ENCODE data around the gene KIAA0930. TPM values are rescaled to one million over a fixed set of nuclear protein-coding genes. Genes with fewer than 3 reads are reported as not detected.

KIAA0930 gene
- total RNA-seq, 4 donors from 2014 or later = 18.0 to 51.2 (median 25.1) TPM

GRCh38 chr22:45218976-45219375 is 21.7 kb downstream of the KIAA0930 start:
- Histone ChIP-seq H3K9me3 (no peaks in the 10 kb centered on the region), H3K4me1 (peaks cover 0 to 7% (median 2%) of the 10 kb centered on the region in 4 donors), H3K27ac (no peak overlapping the region), H3K36me3 (no peaks in the 10 kb centered on the region), H3K4me3 (no peak overlapping the region), H3K27me3 (no peaks in the 10 kb centered on the region)
- in situ Hi-C loops (cut with MboI; ENCODE audit: low pct_ligation_motif_present in 1 of 4, low pct_unique_long_range_greater_than_20kb in 1 of 4, low sequenced_read_pairs in 3 of 4) (no loop called here), intact Hi-C loops (cut with DNase I; ENCODE audit: low total_unique reads) (no loop called here)
- 74 to 95% methylated on average over 4 to 9 of the region's 9 CpGs for WGBS, 2 donors (ENCODE audit: low coverage in 1 of 2)
- no peak for DNase-seq
- TF ChIP-seq CTCF (IDR thresholded peaks at IDR 0.05) (no peak), EP300 (IDR thresholded peaks at IDR 0.05; ENCODE audit: low read depth) (no peak), POLR2AphosphoS5 (IDR thresholded peaks at IDR 0.05) (no peak), POLR2A (IDR thresholded peaks at IDR 0.05) (no peak)

GRCh38 chr22:45217806-45218205 is 22.9 kb downstream of the KIAA0930 start:
- Histone ChIP-seq H3K9me3 (no peaks in the 10 kb centered on the region), H3K27ac (no peak overlapping the region), H3K4me3 (no peak overlapping the region), H3K27me3 (no peaks in the 10 kb centered on the region), H3K4me1 (peaks cover 0 to 11% (median 5%) of the 10 kb centered on the region in 4 donors), H3K36me3 (no peaks in the 10 kb centered on the region)
- TF ChIP-seq POLR2AphosphoS5 (IDR thresholded peaks at IDR 0.05) = no peak
- no peak for TF ChIP-seq EP300 (IDR thresholded peaks at IDR 0.05; ENCODE audit: low read depth)
- TF ChIP-seq CTCF (IDR thresholded peaks at IDR 0.05) = no peak
- TF ChIP-seq POLR2A (IDR thresholded peaks at IDR 0.05) = no peak
- no peak for DNase-seq
- 97 to 100% methylated on average over 2 to 14 of the region's 14 CpGs for WGBS, 2 donors (ENCODE audit: low coverage in 1 of 2)
- in situ Hi-C loops (cut with MboI; ENCODE audit: low pct_ligation_motif_present in 1 of 4, low pct_unique_long_range_greater_than_20kb in 1 of 4, low sequenced_read_pairs in 3 of 4) (no loop called here), intact Hi-C loops (cut with DNase I; ENCODE audit: low total_unique reads) (no loop called here)

- no peak for TF ChIP-seq POLR2A (IDR thresholded peaks at IDR 0.05)
- TF ChIP-seq POLR2AphosphoS5 (IDR thresholded peaks at IDR 0.05) = no peak
- no peak for TF ChIP-seq EP300 (IDR thresholded peaks at IDR 0.05; ENCODE audit: low read depth)
- no peak for TF ChIP-seq CTCF (IDR thresholded peaks at IDR 0.05)
- WGBS, 2 donors (ENCODE audit: low coverage in 1 of 2) = 91 to 95% methylated on average over 5 to 6 of the region's 6 CpGs
- in situ Hi-C loops (cut with MboI; ENCODE audit: low pct_ligation_motif_present in 1 of 4, low pct_unique_long_range_greater_than_20kb in 1 of 4, low sequenced_read_pairs in 3 of 4) = no loop called here
- Histone ChIP-seq H3K9me3 (no peaks in the 10 kb centered on the region), H3K4me3 (no peak overlapping the region), H3K4me1 (peaks cover 0 to 11% (median 7%) of the 10 kb centered on the region in 4 donors), H3K27me3 (no peaks in the 10 kb centered on the region), H3K27ac (no peak overlapping the region), H3K36me3 (no peaks in the 10 kb centered on the region)
- intact Hi-C loops (cut with DNase I; ENCODE audit: low total_unique reads) = no loop called here
- no peak for DNase-seq
Measured at GRCh38 chr22:45217345-45217744, 23.3 kb downstream of the KIAA0930 start.

GRCh38 chr22:45216133-45217003 is 24.3 kb downstream of the KIAA0930 start:
- Histone ChIP-seq H3K4me3 (no peak overlapping the region), H3K27me3 (no peaks in the 10 kb centered on the region), H3K9me3 (no peaks in the 10 kb centered on the region), H3K27ac (no peak overlapping the region), H3K4me1 (peaks cover 4 to 19% (median 11%) of the 10 kb centered on the region in 4 donors), H3K36me3 (no peaks in the 10 kb centered on the region)
- DNase-seq = no peak
- no peak for TF ChIP-seq CTCF (IDR thresholded peaks at IDR 0.05)
- no peak for TF ChIP-seq POLR2AphosphoS5 (IDR thresholded peaks at IDR 0.05)
- TF ChIP-seq EP300 (IDR thresholded peaks at IDR 0.05; ENCODE audit: low read depth) = no peak
- TF ChIP-seq POLR2A (IDR thresholded peaks at IDR 0.05) = no peak
- in situ Hi-C loops (cut with MboI; ENCODE audit: low pct_ligation_motif_present in 1 of 4, low pct_unique_long_range_greater_than_20kb in 1 of 4, low sequenced_read_pairs in 3 of 4) = no loop called here
- intact Hi-C loops (cut with DNase I; ENCODE audit: low total_unique reads) = no loop called here
- 69 to 80% methylated on average over 3 to 22 of the region's 22 CpGs for WGBS, 2 donors (ENCODE audit: low coverage in 1 of 2)
